Sigmoid colon (tissue), 4 donors: ENCODE results near the gene COL9A3.

Experiments
- CTCF ChIP-seq, 4 experiments: fragments of 450-650 bp in 3 of 4; fragments of 200-600 bp in 1 of 4; IDR thresholded peaks; one replicate each; pipeline ENCODE4 v1.5.1; 2016 to 2019; ENCODE audit warnings: antibody characterized with exemption in 4 of 4, mild to moderate bottlenecking in 3 of 4, moderate library complexity in 2 of 4
- EP300 ChIP-seq, 4 donors: sonication (generic); formaldehyde crosslinking; IDR thresholded peaks; one replicate each; pipeline ENCODE4 v1.6.1; 2017; ENCODE audit warnings: antibody characterized with exemption in 4 of 4
- POLR2A ChIP-seq, 2 donors: fragments of 450-650 bp; IDR thresholded peaks; one replicate each; pipeline ENCODE4 v1.6.1; 2016; ENCODE audit warnings: antibody characterized with exemption in 2 of 2, mild to moderate bottlenecking in 2 of 2, moderate library complexity in 2 of 2
- POLR2AphosphoS5 ChIP-seq, 4 donors: sonication (generic); formaldehyde crosslinking; IDR thresholded peaks; one replicate each; pipeline ENCODE4 v1.6.1; 2017; ENCODE audit warnings: antibody characterized with exemption in 4 of 4

- TF ChIP-seq POLR2A (IDR thresholded peaks at IDR 0.05) (no peak), CTCF (IDR thresholded peaks at IDR 0.05) (no peak), EP300 (IDR thresholded peaks at IDR 0.05) (no peak), POLR2AphosphoS5 (IDR thresholded peaks at IDR 0.05) (no peak)
These were observed 42.1 kb upstream of the COL9A3 start for GRCh38 chr20:62774762-62775161.
